Activated CD8-positive, alpha-beta memory T cell treated with anti-CD3 and anti-CD28 coated beads, Interleukin-2, amount 50 U/mL, for 1 hour (primary cell): Measurements from ENCODE around the gene NT5DC3.

Experiments
- DNase-seq: peaks from one replicate; pipeline ENCODE4 v3.0.0-alpha.2; 2020; ENCODE audit errors: extremely low read depth

NT5DC3 gene

GRCh38 chr12:103783744-103784664 is 57.0 kb downstream of the NT5DC3 start:
- no peak for DNase-seq

GRCh38 chr12:103782399-103782798 is 58.6 kb downstream of the NT5DC3 start:
- no peak for DNase-seq

- DNase-seq = no peak
Observed at GRCh38 chr12:103780992-103781391, 60.0 kb downstream of the NT5DC3 start.

- DNase-seq = no peak
Observed at GRCh38 chr12:103780093-103780440, 61.0 kb downstream of the NT5DC3 start.

- no peak for DNase-seq
Observed at GRCh38 chr12:103779410-103780092, 61.5 kb downstream of the NT5DC3 start.

GRCh38 chr12:103778781-103779180 is 62.3 kb downstream of the NT5DC3 start:
- no peak for DNase-seq

- no peak for DNase-seq
Observed at GRCh38 chr12:103774977-103775560, 66.0 kb downstream of the NT5DC3 start.

GRCh38 chr12:103773109-103773910 is 67.7 kb downstream of the NT5DC3 start:
- DNase-seq = no peak

GRCh38 chr12:103772367-103773108 is 68.5 kb downstream of the NT5DC3 start:
- no peak for DNase-seq

GRCh38 chr12:103771466-103771865 is 69.6 kb downstream of the NT5DC3 start:
- no peak for DNase-seq

GRCh38 chr12:103769240-103769945 is 71.6 kb downstream of the NT5DC3 start:
- no peak for DNase-seq

- DNase-seq = no peak
Observed at GRCh38 chr12:103768467-103769123, 72.4 kb downstream of the NT5DC3 start.

- no peak for DNase-seq
Observed at GRCh38 chr12:103766028-103766427, 75.0 kb downstream of the NT5DC3 start.

- DNase-seq = no peak
Observed at GRCh38 chr12:103765322-103765721, 75.7 kb downstream of the NT5DC3 start.

- no peak for DNase-seq
Observed at GRCh38 chr12:103762473-103762872, 78.6 kb downstream of the NT5DC3 start.

GRCh38 chr12:103758310-103759089 is 82.5 kb downstream of the NT5DC3 start:
- no peak for DNase-seq

- DNase-seq = no peak
Observed at GRCh38 chr12:103757248-103757647, 83.8 kb downstream of the NT5DC3 start.

GRCh38 chr12:103756443-103756842 is 84.6 kb downstream of the NT5DC3 start:
- DNase-seq = no peak

GRCh38 chr12:103755425-103755824 is 85.6 kb downstream of the NT5DC3 start:
- DNase-seq = no peak
